ENCODE data around the gene STX12.

DNA sequence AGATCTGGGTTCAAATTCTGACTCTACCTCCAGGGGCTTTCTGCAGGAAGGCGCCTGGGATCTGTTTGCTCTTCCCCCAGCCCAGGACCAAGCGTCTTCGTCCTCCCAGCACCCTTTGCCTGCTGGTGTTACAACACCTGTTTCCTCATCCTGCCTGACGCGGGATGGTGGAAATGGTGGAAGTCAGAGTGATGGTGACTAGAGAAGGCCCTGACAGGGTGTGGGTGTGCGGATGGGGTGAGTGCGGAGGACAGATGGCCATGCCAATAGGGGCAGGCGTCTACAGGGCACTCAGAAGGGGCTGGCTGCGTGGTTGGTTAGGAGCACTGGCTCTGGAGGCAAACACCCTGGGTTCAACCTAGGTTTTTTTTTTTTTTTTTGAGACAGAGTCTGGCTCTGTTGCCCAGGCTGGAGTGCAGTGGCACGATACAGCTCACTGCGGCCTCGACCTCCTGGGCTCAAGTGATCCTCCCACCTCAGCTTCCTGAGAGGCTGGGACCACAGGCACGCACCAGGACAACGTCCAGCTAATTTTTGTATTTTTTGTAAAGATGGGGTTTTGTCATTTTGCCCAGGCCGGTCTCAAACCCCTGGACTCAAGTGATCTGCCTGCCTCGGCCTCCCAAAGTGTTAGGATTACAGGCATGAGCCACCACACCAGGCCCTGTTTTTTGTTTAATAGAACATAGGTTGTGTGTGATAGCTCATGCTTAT is 100.8 kb downstream of the STX12 start:
- TF ChIP-seq POLR2A (IDR thresholded peaks at IDR 0.05; ENCODE audit: low read depth, low read length) (no peak), SMC3 (IDR thresholded peaks at IDR 0.05; ENCODE audit: low read depth, low read length) (no peak), RAD21 (IDR thresholded peaks at IDR 0.05; ENCODE audit: low read length) (no peak), RFX5 (IDR thresholded peaks at IDR 0.05; ENCODE audit: low read depth, low read length) (no peak), CHD1 (IDR thresholded peaks at IDR 0.05; ENCODE audit: low read depth, low read length) (no peak), CEBPB (IDR thresholded peaks at IDR 0.05; ENCODE audit: low read depth, low read length) (no peak), MAZ (IDR thresholded peaks at IDR 0.05; ENCODE audit: borderline replicate concordance, low read depth, low read length) (no peak), MAFK (IDR thresholded peaks at IDR 0.05; ENCODE audit: low read depth, low read length) (no peak), BHLHE40 (IDR thresholded peaks at IDR 0.05; ENCODE audit: low read depth, low read length) (no peak)
- TF ChIP-seq, protein P1, sequence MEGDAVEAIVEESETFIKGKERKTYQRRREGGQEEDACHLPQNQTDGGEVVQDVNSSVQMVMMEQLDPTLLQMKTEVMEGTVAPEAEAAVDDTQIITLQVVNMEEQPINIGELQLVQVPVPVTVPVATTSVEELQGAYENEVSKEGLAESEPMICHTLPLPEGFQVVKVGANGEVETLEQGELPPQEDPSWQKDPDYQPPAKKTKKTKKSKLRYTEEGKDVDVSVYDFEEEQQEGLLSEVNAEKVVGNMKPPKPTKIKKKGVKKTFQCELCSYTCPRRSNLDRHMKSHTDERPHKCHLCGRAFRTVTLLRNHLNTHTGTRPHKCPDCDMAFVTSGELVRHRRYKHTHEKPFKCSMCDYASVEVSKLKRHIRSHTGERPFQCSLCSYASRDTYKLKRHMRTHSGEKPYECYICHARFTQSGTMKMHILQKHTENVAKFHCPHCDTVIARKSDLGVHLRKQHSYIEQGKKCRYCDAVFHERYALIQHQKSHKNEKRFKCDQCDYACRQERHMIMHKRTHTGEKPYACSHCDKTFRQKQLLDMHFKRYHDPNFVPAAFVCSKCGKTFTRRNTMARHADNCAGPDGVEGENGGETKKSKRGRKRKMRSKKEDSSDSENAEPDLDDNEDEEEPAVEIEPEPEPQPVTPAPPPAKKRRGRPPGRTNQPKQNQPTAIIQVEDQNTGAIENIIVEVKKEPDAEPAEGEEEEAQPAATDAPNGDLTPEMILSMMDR (conservative IDR thresholded peaks at IDR 0.05; ENCODE audit: low read depth, low read length) = no peak
- TF ChIP-seq, protein P2, sequence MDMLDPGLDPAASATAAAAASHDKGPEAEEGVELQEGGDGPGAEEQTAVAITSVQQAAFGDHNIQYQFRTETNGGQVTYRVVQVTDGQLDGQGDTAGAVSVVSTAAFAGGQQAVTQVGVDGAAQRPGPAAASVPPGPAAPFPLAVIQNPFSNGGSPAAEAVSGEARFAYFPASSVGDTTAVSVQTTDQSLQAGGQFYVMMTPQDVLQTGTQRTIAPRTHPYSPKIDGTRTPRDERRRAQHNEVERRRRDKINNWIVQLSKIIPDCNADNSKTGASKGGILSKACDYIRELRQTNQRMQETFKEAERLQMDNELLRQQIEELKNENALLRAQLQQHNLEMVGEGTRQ (IDR thresholded peaks at IDR 0.05; ENCODE audit: low read depth, low read length) = no peak
- TF ChIP-seq, protein P3, sequence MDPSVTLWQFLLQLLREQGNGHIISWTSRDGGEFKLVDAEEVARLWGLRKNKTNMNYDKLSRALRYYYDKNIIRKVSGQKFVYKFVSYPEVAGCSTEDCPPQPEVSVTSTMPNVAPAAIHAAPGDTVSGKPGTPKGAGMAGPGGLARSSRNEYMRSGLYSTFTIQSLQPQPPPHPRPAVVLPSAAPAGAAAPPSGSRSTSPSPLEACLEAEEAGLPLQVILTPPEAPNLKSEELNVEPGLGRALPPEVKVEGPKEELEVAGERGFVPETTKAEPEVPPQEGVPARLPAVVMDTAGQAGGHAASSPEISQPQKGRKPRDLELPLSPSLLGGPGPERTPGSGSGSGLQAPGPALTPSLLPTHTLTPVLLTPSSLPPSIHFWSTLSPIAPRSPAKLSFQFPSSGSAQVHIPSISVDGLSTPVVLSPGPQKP (IDR thresholded peaks at IDR 0.05; ENCODE audit: borderline replicate concordance, low read depth, low read length) = no peak

All from IMR-90 (cell line).